OCI-LY1 (cell line): ENCODE data around the gene TTLL9.

Source experiments
- H2AFZ ChIP-seq: fragments of 200-600 bp; sonication (generic), shearing (Covaris generic); 2 replicates; pipeline ENCODE4 v1.6.0; 2014; ENCODE audit warnings: antibody characterized with exemption, mild to moderate bottlenecking, low read length
- H3F3A ChIP-seq: fragments of 200-600 bp; sonication (generic), shearing (Covaris generic); 2 replicates; pipeline ENCODE4 v1.6.0; 2014; ENCODE audit warnings: mild to moderate bottlenecking, antibody characterized with exemption, low read length, moderate library complexity; ENCODE audit not compliant: insufficient read depth
- H3K27ac ChIP-seq: fragments of 200-600 bp; sonication (generic); 2 replicates; pipeline ENCODE4 v1.5.1; 2014; ENCODE audit warnings: low read length, mixed run types, mild to moderate bottlenecking, low read depth; ENCODE audit not compliant: poor library complexity, severe bottlenecking
- H3K27me3 ChIP-seq: fragments of 200-600 bp; sonication (generic); 2 replicates; pipeline ENCODE4 v1.6.0; 2014; ENCODE audit warnings: antibody characterized with exemption, mild to moderate bottlenecking, low read length, moderate library complexity; ENCODE audit not compliant: insufficient read depth
- H3K36me3 ChIP-seq: fragments of 200-600 bp; sonication (generic); 2 replicates; pipeline ENCODE4 v1.6.1; 2014; ENCODE audit warnings: mild to moderate bottlenecking, antibody characterized with exemption, low read length, moderate library complexity, mixed read lengths; ENCODE audit not compliant: insufficient read depth
- H3K4me1 ChIP-seq: fragments of 200-600 bp; sonication (generic); 2 replicates; pipeline ENCODE4 v1.5.1; 2014; ENCODE audit warnings: mild to moderate bottlenecking, low read length, moderate library complexity; ENCODE audit not compliant: insufficient read depth, severe bottlenecking
- H3K4me2 ChIP-seq: fragments of 200-600 bp; sonication (generic), shearing (Covaris generic); 2 replicates; pipeline ENCODE4 v1.6.1; 2014; ENCODE audit warnings: low read length
- H3K4me3 ChIP-seq: fragments of 200-600 bp; sonication (generic); 2 replicates; pipeline ENCODE4 v1.5.1; 2014; ENCODE audit warnings: low read length, low read depth, mild to moderate bottlenecking, mixed read lengths; ENCODE audit not compliant: poor library complexity, severe bottlenecking
- H3K79me2 ChIP-seq: fragments of 200-600 bp; shearing (Covaris generic); 2 replicates; pipeline ENCODE4 v1.6.1; 2016; ENCODE audit warnings: mixed run types, low read length, mixed read lengths; ENCODE audit not compliant: insufficient read depth
- H3K9ac ChIP-seq: fragments of 200-600 bp; sonication (generic), shearing (Covaris generic); 2 replicates; pipeline ENCODE4 v1.6.1; 2014; ENCODE audit warnings: mild to moderate bottlenecking, low read length, mixed read lengths
- H3K9me2 ChIP-seq: fragments of 200-600 bp; sonication (generic), shearing (Covaris generic); 2 replicates; pipeline ENCODE4 v1.6.1; 2014; ENCODE audit warnings: low read depth, mild to moderate bottlenecking, low read length, mixed read lengths
- H3K9me3 ChIP-seq: fragments of 200-600 bp; shearing (Covaris generic); 2 replicates; pipeline ENCODE4 v1.6.1; 2014; ENCODE audit warnings: low read length, mixed read lengths
- H4K20me1 ChIP-seq: fragments of 200-600 bp; sonication (generic), shearing (Covaris generic); 2 replicates; pipeline ENCODE4 v1.6.0; 2016; ENCODE audit warnings: mild to moderate bottlenecking, low read length; ENCODE audit not compliant: insufficient read depth
- CTCF ChIP-seq: fragments of 200-600 bp; sonication (generic), shearing (Covaris generic); IDR thresholded peaks from 2 replicates; pipeline ENCODE4 v1.5.1; 2017; ENCODE audit warnings: mild to moderate bottlenecking, antibody characterized with exemption, low read length, moderate library complexity, mixed read lengths
- EZH2 ChIP-seq: fragments of 200-600 bp; sonication (generic), shearing (Covaris generic); IDR thresholded peaks from 2 replicates; pipeline ENCODE4 v1.8.0; 2017; ENCODE audit warnings: borderline replicate concordance, mixed run types, mild to moderate bottlenecking, antibody characterized with exemption, low read length, moderate library complexity, mixed read lengths

TTLL9 gene

GRCh38 chr20:31833130-31833930 lies 37.1 kb upstream of the TTLL9 start:
- no peak overlapping the region for H3K4me3 ChIP-seq
- no peak overlapping the region for H2AFZ ChIP-seq
- H3K36me3 ChIP-seq = no peaks in the 10 kb centered on the region
- no peak overlapping the region for H3K27ac ChIP-seq
- H4K20me1 ChIP-seq = no peaks in the 10 kb centered on the region
- TF ChIP-seq CTCF = peak; percentile 74
- TF ChIP-seq EZH2 = no peak
- no peaks in the 10 kb centered on the region for H3F3A ChIP-seq
- H3K4me2 ChIP-seq = no peak overlapping the region
- H3K9me3 ChIP-seq = no peaks in the 10 kb centered on the region
- no peak overlapping the region for H3K9ac ChIP-seq
- peaks cover 7% of the 10 kb centered on the region for H3K4me1 ChIP-seq
- H3K9me2 ChIP-seq = no peaks in the 10 kb centered on the region
- no peaks in the 10 kb centered on the region for H3K79me2 ChIP-seq
- H3K27me3 ChIP-seq = no peaks in the 10 kb centered on the region

DNA sequence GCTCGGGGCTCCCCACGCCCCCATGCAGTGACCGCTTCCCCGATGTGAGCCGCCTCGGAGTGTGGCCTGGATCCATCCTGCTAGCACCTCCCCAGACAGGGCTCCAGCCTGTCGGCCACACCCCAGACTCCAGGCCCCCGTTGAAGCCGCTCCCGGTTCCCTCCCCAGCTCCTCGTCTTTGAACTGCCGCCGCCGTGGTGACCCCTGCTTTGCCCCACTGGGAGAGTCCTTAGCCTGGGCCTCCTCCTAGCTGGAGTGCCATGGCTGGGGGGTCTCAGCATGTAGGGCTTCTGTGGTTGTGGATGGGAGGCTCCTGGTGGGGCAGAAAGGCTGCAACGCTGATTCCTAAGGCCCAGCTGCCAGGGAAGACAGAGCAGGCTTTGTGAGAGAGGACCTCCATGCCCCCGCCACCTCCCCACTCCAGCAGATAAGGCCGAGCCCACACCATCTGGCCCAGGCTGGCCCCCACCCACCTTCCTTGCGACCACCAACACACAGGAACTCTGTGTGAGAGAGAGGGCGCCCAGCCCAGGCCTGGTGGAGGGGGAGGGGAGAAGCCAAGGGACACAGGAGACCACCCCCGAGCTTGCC lies 36.4 kb upstream of the TTLL9 start:
- peaks cover 7% of the 10 kb centered on the region for H3K4me1 ChIP-seq

DNA sequence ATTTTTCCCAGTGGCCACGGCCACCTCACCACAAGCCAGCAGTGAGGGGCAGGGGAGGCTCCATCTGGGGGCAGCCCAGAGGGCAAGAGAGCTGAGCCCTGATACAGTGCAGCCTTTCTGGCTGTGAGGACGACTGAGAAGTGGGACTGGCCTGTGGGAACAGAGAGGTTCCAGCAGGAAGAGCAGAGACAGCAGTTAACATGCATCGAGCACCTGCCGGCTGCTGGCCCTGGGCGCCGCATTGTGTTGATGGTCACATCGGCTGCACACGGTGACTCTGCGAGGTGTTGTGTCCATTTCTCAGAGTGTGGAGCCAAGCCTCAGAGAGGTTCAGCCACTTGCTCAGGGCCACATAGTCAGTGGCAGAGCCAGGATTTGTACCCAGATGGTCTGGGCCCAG lies 34.9 kb upstream of the TTLL9 start:
- no peaks in the 10 kb centered on the region for H3F3A ChIP-seq
- H3K27me3 ChIP-seq = no peaks in the 10 kb centered on the region
- no peak overlapping the region for H3K27ac ChIP-seq
- H3K9me2 ChIP-seq = no peaks in the 10 kb centered on the region
- H3K9ac ChIP-seq = no peak overlapping the region
- H3K4me2 ChIP-seq = no peak overlapping the region
- TF ChIP-seq EZH2 = no peak
- TF ChIP-seq CTCF = no peak
- no peaks in the 10 kb centered on the region for H4K20me1 ChIP-seq
- H3K9me3 ChIP-seq = no peaks in the 10 kb centered on the region
- no peak overlapping the region for H2AFZ ChIP-seq
- no peaks in the 10 kb centered on the region for H3K4me1 ChIP-seq
- no peaks in the 10 kb centered on the region for H3K79me2 ChIP-seq
- no peak overlapping the region for H3K4me3 ChIP-seq
- no peaks in the 10 kb centered on the region for H3K36me3 ChIP-seq

More for the DNA sequence above, 36.4 kb upstream of the TTLL9 start:
- no peaks in the 10 kb centered on the region for H3K79me2 ChIP-seq
- no peaks in the 10 kb centered on the region for H3K27me3 ChIP-seq
- H3K9ac ChIP-seq = no peak overlapping the region
- no peak overlapping the region for H3K4me3 ChIP-seq
- no peaks in the 10 kb centered on the region for H4K20me1 ChIP-seq
- H3K9me3 ChIP-seq = no peaks in the 10 kb centered on the region
- no peak overlapping the region for H3K4me2 ChIP-seq
- H2AFZ ChIP-seq = no peak overlapping the region
- no peaks in the 10 kb centered on the region for H3K36me3 ChIP-seq
- H3K9me2 ChIP-seq = no peaks in the 10 kb centered on the region
- no peaks in the 10 kb centered on the region for H3F3A ChIP-seq
- TF ChIP-seq EZH2 = no peak
- TF ChIP-seq CTCF = no peak
- no peak overlapping the region for H3K27ac ChIP-seq
